ENCODE data around the gene GKN2. TPM values are rescaled to one million over a fixed set of nuclear protein-coding genes. Genes with fewer than 3 reads are reported as not detected.

GKN2 gene
- total RNA-seq, 4 donors from 2014 or later = not detected

DNA sequence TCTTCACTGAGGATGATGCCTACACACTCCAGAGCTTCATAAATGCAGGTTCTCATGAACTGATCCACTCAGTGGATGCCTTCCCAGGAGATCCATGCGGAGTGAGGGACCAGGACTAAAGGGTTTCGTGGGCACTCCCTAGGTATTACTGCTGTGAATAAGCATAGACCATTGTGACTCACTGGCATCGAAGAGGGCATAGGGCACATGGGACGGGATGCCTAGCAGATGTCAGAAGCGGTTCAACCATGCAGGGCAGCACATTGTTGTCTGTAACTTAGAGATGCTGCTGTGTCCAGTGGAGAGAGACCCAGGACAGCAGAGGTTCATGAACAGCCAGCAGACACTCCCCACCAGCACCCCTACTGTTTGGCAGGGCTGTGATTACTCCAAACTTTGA, 17.2 kb downstream of the GKN2 start:
- TF ChIP-seq, protein P1, sequence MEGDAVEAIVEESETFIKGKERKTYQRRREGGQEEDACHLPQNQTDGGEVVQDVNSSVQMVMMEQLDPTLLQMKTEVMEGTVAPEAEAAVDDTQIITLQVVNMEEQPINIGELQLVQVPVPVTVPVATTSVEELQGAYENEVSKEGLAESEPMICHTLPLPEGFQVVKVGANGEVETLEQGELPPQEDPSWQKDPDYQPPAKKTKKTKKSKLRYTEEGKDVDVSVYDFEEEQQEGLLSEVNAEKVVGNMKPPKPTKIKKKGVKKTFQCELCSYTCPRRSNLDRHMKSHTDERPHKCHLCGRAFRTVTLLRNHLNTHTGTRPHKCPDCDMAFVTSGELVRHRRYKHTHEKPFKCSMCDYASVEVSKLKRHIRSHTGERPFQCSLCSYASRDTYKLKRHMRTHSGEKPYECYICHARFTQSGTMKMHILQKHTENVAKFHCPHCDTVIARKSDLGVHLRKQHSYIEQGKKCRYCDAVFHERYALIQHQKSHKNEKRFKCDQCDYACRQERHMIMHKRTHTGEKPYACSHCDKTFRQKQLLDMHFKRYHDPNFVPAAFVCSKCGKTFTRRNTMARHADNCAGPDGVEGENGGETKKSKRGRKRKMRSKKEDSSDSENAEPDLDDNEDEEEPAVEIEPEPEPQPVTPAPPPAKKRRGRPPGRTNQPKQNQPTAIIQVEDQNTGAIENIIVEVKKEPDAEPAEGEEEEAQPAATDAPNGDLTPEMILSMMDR (IDR thresholded peaks at IDR 0.05; ENCODE audit: low read depth) = no peak

GRCh38 chr2:68934021-68934420, 18.7 kb downstream of the GKN2 start:
- TF ChIP-seq, protein P1 (IDR thresholded peaks at IDR 0.05; ENCODE audit: low read depth) = no peak

- TF ChIP-seq, protein P1 (IDR thresholded peaks at IDR 0.05; ENCODE audit: low read depth) = no peak
Measured at GRCh38 chr2:68932402-68932801, 20.3 kb downstream of the GKN2 start.

DNA sequence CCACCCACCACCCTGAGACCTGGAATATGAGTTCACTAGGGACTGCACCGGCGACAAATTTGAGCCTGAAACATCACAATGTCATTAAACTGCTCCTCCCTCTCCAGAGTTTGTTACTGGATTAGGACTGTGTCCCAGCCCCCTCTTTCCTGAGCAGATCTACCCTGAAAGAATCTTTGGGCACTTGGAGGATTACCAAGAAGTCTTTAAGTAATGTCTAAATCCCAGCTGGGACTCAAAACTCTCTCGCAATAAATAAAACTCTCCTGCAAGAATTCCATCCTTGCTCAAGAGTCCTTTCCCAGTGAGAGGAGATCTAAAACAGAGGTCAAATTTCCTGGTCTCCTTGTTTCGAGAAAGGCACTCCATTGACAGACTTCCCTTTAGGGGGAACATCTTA, 20.9 kb downstream of the GKN2 start:
- TF ChIP-seq, protein P1 (IDR thresholded peaks at IDR 0.05; ENCODE audit: low read depth) = no peak

- TF ChIP-seq, protein P1 (IDR thresholded peaks at IDR 0.05; ENCODE audit: low read depth) = no peak
Measured at GRCh38 chr2:68931149-68931711, 21.5 kb downstream of the GKN2 start.

DNA sequence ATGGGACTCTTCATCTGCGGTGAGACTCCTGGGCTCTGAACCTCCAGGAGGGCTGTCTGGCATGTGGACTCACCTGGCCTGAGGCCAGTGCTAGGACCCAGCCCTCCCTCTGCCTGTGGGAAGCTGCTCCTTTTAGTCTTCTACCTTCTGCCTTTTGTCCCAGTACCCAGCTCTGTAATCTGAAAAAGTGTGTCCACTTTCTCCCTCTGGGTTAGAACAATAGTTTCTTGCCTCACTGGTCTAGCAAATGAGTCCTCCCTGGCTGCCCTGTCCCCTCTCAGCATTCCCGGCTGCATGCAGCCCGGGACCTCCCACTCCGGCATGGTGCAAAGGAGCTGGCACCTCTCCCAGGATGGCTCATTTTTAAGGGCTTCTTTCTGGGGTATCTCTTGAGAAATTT, 25.9 kb downstream of the GKN2 start:
- TF ChIP-seq, protein P1 (IDR thresholded peaks at IDR 0.05; ENCODE audit: low read depth) = no peak

DNA sequence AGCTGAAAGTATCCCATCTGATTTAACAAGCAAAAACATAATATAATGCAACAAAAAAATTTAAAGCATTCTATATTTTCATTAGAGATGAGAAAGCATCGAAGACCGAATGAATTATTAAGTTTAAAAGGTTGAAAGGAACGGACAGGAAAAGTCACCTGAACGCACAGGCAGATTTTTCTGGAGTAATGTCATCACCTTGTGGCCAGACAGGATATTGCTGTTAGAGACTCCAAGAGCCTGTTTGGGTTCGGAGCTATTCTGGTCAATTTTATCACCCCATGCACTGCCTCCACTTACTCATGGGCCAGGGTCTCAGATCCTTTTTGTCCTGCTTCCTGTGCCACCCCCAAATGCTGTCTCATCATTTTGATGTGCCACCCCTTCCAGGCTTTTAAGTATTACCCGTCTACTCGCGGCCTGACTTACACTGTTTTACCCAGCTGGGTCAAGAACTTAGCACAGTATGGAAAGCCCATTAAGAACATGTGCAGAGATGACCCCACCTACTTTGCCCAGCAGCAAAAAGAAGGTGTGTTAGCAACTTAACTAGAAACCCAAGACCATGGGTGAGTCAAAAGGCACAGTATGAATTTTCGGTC, 27.3 kb downstream of the GKN2 start:
- TF ChIP-seq, protein P1 (IDR thresholded peaks at IDR 0.05; ENCODE audit: low read depth) = no peak
